Measurements from ENCODE around the gene ZNF792.

- no peak for TF ChIP-seq CTCF (conservative IDR thresholded peaks at IDR 0.05; ENCODE audit: low read depth, low read length)
- no peak for TF ChIP-seq EZH2 (IDR thresholded peaks at IDR 0.05; ENCODE audit: borderline replicate concordance, low read depth, low read length, poor library complexity, severe bottlenecking)
Observed at GRCh38 chr19:34976611-34977010, 12.6 kb upstream of the ZNF792 start.

All from A673 (cell line).